Measurements from ENCODE around the gene MEOX2.

GRCh38 chr7:15674586-15674985 lies 11.9 kb downstream of the MEOX2 start:
- TF ChIP-seq CTCF (IDR thresholded peaks at IDR 0.05) (no peak), POLR2A (IDR thresholded peaks at IDR 0.05) (no peak)

Measured in right lobe of liver (tissue), 4 donors.